OCI-LY7 (cell line): ENCODE results near the gene ALOXE3.

Source experiments
- EZH2phosphoT487 ChIP-seq: fragments of 200-600 bp; sonication (generic); IDR thresholded peaks from 2 replicates; pipeline ENCODE4 v1.6.1; 2018; ENCODE audit warnings: low read depth, borderline replicate concordance, mild to moderate bottlenecking, mixed run types, antibody characterized with exemption, low read length, moderate library complexity, mixed read lengths
- TF ChIP-seq, protein P1 (sequence below): fragments of 200-600 bp; sonication (generic); conservative IDR thresholded peaks from 2 replicates; pipeline ENCODE4 v1.5.1; 2014; ENCODE audit warnings: mild to moderate bottlenecking, antibody characterized with exemption, low read length, moderate library complexity, mixed read lengths

GRCh38 chr17:8052256-8053252, 65.8 kb downstream of the ALOXE3 start:
- TF ChIP-seq, protein P1, sequence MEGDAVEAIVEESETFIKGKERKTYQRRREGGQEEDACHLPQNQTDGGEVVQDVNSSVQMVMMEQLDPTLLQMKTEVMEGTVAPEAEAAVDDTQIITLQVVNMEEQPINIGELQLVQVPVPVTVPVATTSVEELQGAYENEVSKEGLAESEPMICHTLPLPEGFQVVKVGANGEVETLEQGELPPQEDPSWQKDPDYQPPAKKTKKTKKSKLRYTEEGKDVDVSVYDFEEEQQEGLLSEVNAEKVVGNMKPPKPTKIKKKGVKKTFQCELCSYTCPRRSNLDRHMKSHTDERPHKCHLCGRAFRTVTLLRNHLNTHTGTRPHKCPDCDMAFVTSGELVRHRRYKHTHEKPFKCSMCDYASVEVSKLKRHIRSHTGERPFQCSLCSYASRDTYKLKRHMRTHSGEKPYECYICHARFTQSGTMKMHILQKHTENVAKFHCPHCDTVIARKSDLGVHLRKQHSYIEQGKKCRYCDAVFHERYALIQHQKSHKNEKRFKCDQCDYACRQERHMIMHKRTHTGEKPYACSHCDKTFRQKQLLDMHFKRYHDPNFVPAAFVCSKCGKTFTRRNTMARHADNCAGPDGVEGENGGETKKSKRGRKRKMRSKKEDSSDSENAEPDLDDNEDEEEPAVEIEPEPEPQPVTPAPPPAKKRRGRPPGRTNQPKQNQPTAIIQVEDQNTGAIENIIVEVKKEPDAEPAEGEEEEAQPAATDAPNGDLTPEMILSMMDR = no peak
- TF ChIP-seq EZH2phosphoT487 = no peak
